HG02571 (cell line): ENCODE results near the gene KLK1.

Experiments
- ATAC-seq: cut with Tn5 transposase; IDR thresholded peaks from one replicate; pipeline ENCODE4 v1.9.1; 2021; ENCODE audit warnings: mild to moderate bottlenecking, moderate library complexity; ENCODE audit not compliant: unreplicated experiment

Gene KLK1

GRCh38 chr19:50836543-50837195 is 13.1 kb upstream of the KLK1 start:
- ATAC-seq: no peak

GRCh38 chr19:50835785-50836542 is 12.4 kb upstream of the KLK1 start:
- peak; percentile 72 for ATAC-seq

- no peak for ATAC-seq
These were observed 11.7 kb upstream of the KLK1 start for GRCh38 chr19:50835103-50835784.

GRCh38 chr19:50833802-50834167 is 10.2 kb upstream of the KLK1 start:
- no peak for ATAC-seq

- ATAC-seq: no peak
These were observed 9.7 kb upstream of the KLK1 start, which contains the start of gene KLK15 for GRCh38 chr19:50833117-50833801. TSS of gene KLK15 (minus strand) at chr19:50833574. CDS start at chr19:50831492, 2,082 bp downstream.

GRCh38 chr19:50832666-50833065 is 9.1 kb upstream of the KLK1 start:
- no peak for ATAC-seq

GRCh38 chr19:50831026-50831396 is 7.4 kb upstream of the KLK1 start:
- ATAC-seq: no peak

- ATAC-seq: no peak
These were observed 6.9 kb upstream of the KLK1 start for GRCh38 chr19:50830266-50831025.

GRCh38 chr19:50829801-50830200 is 6.2 kb upstream of the KLK1 start:
- no peak for ATAC-seq

GRCh38 chr19:50827476-50827875 is 3.9 kb upstream of the KLK1 start:
- no peak for ATAC-seq

GRCh38 chr19:50826492-50827240 is 3.1 kb upstream of the KLK1 start:
- no peak for ATAC-seq

GRCh38 chr19:50822661-50823208 is 852 bp downstream of the KLK1 start:
- no peak for ATAC-seq

GRCh38 chr19:50821622-50822021 is 2.0 kb downstream of the KLK1 start:
- ATAC-seq: no peak

- no peak for ATAC-seq
These were observed 2.4 kb downstream of the KLK1 start for GRCh38 chr19:50821248-50821612.

GRCh38 chr19:50820549-50821247 is 2.9 kb downstream of the KLK1 start:
- no peak for ATAC-seq

- ATAC-seq: no peak
These were observed 3.5 kb downstream of the KLK1 start for GRCh38 chr19:50820086-50820485.

- ATAC-seq: no peak
These were observed 4.0 kb downstream of the KLK1 start for GRCh38 chr19:50819636-50820035.

GRCh38 chr19:50818859-50819472 is 4.6 kb downstream of the KLK1 start:
- no peak for ATAC-seq
